Measurements from ENCODE around the gene POLE3.
"Not testable (repeated sequence)": the region's sequence is repeated elsewhere in the genome, so short reads cannot be mapped to it uniquely, and the experiment has no call there.

POLE3 gene

DNA sequence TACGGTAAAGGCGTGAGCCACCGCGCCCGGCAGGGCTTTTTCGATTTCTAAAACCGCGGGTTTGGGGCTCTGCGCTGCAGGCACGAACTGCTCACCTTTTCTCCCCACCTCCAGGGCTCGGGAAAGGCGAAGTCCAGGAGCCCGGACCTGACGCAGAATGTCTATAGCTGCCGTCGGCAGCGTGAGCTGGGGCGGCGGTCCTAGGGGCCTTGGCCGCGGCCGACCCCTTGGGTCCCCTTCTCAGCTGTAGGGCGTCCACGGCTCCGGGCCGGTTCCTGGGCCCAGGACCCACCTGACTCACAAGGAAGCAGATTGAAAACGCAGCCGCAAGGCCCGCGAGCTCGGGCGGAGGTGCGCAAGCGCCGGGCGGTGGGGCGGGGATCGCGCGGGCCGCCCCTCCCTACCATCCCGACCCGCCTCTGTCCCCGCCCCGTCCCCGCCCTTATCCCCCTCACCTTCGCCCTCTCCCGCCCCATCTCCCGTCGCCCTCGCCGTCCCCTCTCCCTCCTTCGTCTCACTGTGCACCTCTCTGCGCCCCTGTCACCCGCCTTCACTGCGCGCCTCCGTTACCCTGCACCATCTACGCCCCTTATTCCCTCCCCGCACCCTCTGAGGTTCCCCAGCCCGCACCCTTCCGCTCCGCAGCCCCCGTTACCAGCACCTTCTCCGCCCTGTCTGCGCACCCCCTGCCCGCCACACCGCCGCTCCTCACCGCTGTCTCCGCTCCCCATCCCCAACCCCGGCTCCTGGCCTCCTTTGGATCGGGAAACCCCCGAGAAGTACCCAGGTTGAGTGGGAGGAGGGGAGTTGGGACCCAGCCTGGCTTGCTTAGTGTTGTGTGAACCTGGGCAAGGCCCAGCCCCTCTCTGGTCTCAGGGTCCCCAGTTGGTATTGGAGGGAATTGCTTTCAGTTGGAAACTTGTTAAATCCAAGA lies 33.6 kb downstream of the POLE3 start, which contains the start of gene HDHD3:
HDHD3 (minus strand) TSS at position 353 of the 934 bp plus-strand sequence. CDS start 2,632 bp downstream, outside the sequence.
- peak; percentile 28 for DNase-seq (ENCODE audit: low read depth)

DNA sequence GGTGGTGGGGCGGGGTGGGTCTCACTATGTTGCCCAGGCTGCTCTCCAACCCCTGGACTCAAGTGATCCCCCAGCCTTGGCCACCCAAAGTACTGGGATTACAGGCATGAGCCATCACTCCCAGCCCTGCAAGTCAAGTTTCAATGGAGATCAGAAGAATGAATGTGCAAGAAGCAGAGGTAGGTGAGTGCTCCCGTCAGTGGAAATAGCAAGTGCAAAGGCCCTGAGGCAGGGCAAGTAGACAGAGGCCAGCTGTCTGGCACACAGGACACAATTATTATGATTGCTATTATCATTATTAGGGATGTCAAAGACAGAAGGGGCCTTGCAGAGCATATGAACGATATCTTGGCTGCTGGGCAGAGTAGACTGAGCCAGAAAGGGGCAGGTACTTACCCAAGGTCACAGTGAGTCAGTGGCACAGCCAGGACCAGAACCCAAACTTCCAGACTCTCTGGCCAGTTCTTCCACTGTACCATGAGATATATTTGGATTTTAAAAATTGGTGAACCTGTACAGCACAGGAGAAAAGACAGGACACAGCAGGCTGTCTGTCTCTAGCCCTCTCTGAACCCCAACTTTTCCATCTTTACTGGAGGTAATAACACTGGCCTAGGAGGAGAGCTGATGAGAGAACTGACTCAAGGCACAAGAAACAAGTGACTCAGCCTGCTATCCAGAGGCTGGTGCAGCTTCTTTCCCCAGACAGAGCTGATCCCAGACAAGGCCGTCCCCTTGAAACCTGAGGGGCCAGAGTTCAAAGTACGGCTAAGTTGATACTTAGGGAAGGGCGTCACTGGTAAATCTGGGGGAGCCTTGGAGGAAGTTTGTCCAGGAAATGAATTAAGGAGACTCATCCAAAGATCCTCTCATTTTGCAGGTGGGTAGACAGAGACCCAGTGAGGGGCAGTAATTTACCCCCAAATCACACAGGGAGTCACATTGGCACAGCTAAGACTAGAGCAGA lies 35.1 kb downstream of the POLE3 start:
- DNase-seq (ENCODE audit: low read depth) = no peak

DNA sequence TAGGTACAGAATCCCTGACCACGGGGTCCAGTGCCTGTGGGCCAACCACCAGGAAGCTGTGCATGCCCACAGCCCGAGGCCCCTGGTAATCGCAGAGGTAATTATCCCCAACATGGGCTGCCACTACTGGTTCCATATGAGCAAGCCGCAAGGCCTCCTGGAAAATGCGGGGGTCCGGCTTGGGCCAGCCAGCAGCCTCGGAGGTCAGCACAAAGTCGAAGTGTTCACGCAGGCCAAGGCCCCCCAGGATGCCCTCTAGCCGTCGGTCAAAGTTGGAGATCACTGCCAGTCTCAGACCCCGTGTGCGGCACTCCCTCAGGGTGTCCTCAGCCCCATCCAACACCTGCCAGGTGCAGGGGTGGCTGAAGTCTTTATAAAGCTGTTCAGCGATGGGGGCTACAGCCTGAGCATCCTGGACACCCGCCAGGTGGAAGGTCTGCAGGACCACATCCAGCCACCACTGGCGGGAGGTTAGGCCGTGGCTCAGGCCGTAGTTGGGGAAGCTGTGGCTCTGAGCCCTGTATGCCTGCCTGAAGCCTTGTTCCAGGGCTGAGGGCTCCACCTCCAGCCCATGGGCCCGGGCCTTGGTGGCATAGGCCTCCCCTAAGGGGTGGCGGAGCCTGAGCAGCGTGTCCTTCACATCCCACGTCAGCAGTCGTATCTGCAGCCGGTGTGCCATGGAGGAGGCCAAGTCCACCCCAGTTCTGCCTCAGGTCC lies 36.6 kb downstream of the POLE3 start:
- no peak for DNase-seq (ENCODE audit: low read depth)

DNA sequence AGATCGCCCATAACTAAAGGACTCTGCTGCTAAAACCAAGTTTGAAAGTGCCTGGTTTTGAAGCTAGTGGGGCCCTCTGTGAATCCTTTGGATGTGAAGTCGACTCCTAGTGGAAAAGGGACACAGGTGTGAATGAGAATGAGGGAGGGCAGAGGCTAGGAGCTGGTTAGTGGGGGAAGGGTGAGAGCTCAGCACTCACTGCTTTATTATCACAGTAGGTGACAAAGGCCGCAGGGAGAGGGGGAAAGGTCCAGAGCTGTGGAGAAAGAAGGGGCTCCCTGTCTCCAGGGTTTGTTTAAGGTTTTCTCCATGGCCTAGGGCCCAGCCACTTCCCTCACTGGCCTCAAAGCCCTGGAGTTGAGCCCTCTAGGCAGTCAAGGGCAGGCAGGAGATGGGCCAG lies 37.2 kb downstream of the POLE3 start:
- no peak for DNase-seq (ENCODE audit: low read depth)

DNA sequence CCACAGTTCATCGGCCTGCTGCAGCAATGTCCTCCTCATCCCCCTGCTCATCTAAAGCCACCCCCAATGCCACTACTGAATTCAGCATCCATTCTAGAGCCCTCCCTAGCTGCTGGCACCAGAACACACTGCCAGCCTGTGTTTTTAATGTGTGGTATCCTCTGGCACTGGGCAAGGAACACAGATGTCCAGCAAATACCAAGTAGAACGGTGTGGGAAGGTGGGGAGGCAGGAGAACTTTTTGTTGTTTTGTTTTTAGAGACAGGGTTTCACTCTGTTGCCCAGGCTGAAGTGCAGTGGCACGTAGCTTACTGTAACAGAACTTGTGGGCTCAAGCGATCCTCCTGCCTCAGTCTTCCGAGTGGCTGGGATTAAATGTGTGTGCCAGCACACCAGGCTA lies 38.4 kb downstream of the POLE3 start:
- no peak for DNase-seq (ENCODE audit: low read depth)

DNA sequence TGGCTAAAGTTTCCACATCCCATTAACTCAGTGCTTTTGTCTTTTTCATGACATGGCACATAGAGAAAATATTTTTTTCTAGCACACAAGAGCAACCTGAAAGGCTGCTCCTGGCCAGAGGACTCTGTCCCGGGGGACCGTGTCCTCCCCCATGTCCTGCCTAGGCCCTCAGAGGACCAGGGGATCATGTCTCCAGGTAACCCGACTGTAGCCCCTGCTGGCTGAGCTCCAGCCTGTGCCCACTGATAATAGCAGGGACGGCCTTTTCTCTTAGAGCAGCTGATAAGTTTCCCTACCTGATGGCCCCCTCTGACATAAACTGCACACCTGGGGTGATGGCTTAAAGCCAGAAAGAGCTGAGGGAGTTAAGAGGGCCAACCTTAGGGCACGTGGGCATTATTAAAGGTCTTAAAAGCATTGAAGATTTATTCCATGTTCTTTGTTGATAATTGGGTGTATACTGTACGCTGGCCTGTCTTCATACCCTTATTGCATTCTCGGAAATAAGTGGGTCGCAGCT lies 39.6 kb downstream of the POLE3 start:
- DNase-seq (ENCODE audit: low read depth) = no peak

DNA sequence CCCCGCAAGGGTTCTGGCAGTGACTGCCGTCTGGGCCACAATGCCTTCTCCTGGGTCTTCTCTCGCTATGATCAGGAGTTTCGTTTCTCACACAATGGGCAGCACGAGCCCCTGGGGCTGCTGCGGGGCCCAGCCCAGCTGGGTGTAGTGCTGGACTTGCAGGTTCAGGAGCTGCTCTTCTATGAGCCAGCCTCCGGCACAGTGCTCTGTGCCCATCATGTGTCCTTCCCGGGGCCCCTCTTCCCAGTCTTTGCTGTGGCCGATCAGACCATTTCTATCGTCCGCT lies 40.7 kb downstream of the POLE3 start:
- DNase-seq (ENCODE audit: low read depth) = no peak

DNA sequence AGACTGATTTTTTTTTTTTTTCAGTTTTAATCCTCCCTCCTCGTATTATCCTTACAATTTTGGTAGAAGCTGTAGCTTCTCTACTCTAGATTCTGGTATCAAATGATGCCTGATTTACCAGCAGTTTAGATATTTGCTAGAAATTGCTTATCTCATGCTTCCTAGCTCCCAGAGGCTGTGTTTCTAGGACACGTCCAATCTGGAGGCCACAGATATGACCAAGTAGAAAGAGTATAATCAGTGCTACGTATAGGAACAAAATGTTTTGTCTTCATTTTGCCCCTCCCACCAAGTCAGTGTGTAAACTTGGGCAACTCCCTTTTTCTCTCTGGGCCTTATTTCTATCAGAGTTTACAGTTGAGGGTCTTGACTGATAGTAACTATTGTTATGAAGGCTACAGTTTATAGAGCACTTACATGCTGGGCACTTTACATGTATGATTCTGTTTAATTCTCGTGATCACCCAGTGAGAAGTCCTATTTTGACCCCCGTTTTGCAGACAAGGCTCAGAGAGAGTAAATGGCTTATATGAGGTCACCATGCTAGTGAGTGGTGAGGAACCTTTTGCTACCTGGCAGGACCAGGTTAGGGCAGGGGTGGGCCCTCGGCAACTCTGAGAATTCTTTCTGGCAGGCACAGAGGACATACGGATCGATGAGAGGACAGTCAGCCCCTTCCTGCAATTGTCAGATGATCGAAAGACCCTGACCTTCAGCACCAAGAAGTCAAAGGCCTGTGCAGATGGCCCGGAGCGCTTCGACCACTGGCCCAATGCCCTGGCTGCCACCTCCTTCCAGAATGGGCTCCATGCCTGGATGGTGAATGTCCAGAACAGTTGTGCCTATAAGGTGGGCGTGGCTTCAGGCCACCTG lies 41.3 kb downstream of the POLE3 start:
- DNase-seq (ENCODE audit: low read depth) = no peak

DNA sequence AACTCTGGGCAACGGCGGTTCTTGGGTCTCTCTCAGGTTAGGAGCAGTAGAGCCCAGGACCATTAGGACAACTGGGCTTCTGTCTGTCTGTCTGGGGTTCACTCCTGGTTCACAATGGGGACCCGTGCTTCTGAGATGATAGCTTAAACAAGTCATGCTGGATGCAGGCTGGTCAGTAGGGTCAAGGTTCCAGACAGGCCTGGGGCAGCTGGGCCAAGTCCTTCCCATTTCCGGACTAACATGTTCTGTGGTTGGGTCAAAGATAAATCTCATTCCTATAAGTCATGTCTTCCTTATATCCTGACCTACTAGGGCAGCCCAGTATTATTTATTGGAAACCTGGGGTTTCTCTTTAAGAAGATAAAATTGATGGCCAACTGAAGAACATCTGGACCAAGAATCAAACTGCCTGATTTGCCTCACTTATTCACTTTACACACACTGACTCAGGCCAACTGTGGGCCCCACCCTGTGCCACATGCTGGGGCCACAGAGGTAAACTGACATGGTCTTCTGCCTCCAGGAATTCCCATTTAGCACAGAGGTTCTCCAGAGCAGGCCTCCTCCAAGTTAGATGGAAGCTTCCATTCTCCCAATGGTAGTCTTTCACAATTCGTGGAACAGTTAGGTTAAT lies 42.0 kb downstream of the POLE3 start:
- DNase-seq (ENCODE audit: low read depth) = no peak

DNA sequence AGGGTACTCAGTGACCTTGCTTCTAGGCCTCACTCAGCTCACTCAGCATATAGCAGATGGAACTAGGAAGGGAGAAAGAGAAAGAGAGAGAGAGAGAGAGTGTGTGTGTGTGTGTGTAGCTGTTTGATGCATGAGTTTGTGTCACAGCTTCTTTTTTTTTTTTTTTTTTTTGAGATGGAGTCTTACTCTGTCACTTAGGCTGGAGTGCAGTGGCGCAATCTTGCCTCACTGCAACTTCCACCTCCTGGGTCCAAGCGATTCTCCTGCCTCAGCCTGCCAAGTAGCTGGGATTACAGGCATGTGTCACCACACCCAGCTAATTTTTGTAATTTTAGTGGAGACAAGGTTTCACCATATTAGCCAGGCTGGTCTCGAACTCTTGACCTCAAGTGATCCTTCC lies 44.8 kb downstream of the POLE3 start:
- not testable (repeated sequence) for DNase-seq (ENCODE audit: low read depth)

DNA sequence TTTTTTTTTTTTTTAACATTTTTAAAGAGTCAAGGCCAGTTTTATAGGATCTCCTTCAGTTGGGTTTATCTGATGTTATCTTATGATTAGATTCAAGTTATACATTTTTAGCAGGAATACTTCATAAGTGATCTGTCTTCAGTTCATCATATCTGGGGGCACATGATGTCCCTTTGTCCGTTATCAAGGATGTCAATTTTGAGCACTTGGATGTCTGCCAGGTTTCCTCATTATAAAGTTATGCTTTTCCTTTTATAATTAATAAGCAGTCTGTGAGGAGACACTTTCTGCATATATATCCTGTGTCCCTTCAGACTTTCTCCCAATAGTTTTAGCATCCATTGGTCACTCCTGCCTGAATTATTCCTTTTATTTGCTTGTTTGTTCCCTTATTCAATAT lies 45.5 kb downstream of the POLE3 start:
- DNase-seq (ENCODE audit: low read depth) = no peak

DNA sequence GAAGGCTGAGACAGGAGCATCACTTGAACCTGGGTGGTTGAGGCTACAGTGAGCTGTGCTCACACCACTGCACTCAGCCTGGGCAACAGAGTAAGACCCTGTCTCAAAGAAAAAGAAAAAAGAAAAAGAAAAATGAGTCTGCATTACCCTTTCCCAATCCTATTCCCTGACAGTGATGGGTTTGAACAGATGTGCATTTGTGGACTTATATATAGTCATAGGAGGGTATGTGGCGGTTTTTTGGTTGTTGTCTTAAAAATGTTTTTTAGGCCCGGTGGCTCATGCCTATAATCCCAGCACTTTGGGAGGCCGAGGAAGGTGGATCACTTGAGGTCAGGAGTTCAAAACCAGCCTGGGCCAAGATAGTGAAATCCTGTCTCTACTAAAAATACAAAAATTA lies 47.1 kb downstream of the POLE3 start:
- no peak for DNase-seq (ENCODE audit: low read depth)

DNA sequence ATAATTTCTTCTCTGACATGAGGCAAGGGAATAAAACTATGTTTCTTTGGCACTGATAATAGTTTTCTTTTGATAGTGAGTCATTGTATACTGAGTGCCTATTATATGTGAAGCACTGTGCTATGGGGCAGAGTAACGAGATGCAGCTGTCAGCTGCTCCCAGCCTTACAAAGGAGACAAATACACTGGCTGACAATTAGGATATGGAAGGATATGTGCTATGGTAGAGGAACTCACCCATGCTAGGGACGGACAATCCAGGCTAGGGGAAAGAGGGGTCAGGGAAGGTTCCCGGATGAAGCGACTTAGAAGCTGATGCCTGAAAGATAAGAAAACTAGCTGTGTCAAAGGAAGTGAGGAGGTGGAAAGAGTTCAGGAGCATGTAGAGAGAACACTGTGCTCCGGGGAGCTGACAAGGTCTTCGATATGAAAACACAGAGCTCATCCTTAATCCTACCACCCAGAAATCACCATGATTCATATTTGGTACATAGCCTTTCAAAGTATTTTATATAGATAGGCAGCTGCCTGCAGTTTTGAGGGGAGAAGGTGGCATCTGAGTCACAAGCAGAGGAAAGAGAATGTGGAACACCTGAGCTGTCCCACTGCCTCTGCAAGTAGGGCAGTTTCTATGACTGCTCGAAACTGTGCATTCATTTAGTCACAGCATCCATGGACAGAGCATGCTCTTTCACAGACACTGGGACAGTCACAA lies 49.0 kb downstream of the POLE3 start:
- DNase-seq (ENCODE audit: low read depth) = no peak

DNA sequence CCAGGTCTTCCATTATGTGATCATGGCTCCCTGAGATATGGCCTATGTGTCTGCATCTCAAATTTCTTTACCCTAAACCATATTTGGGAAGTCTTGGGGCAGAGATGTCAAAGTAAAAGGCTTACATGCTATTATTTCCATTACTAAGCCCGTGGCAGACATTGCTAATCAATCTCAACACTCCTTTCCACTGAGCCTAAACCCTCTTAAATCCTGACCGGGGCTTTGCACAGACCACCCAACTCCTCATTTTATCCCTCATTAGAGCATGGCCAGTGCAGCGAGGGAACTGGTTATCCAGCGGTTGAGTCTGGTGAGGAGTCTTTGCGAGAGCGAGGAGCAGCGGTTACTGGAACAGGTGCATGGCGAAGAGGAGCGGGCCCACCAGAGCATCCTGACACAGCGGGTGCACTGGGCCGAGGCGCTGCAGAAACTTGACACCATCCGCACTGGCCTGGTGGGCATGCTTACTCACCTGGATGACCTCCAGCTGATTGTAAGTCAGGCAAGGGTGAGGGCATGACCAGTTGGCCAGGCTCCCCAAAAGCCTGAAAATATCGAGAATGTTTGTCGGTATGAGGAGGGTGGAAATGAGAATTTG lies 50.1 kb downstream of the POLE3 start:
- no peak for DNase-seq (ENCODE audit: low read depth)

DNA sequence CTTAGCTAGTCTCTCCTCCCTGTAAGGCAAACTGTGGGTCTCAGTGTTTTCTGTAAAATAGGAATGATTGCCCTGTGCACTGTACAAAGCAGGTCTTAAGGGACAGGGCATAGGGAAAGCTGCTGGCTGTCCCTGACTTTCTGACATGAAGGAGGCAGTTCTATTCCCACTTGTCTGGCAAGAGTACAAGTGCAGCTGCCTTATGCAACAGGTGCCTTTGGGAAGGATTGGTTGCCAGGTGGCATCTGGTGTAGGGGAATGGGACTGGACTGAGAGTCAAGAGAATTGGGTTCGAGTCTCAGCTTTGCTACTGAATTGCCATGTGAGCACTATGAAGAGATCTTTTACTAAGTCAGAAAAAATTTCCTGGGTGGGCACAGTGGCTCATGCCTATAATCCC lies 51.1 kb downstream of the POLE3 start:
- DNase-seq (ENCODE audit: low read depth) = no peak
